ENCODE data around the gene C1orf35.

C1orf35 gene

GRCh38 chr1:228079013-228079412, 24.1 kb downstream of the C1orf35 start:
- DNase-seq (ENCODE audit: low read depth): no peak

GRCh38 chr1:228077565-228078330, 25.4 kb downstream of the C1orf35 start:
- no peak for DNase-seq (ENCODE audit: low read depth)

- DNase-seq (ENCODE audit: low read depth): no peak
These were observed 26.2 kb downstream of the C1orf35 start for GRCh38 chr1:228076796-228077430.

- DNase-seq (ENCODE audit: low read depth): no peak
These were observed 27.3 kb downstream of the C1orf35 start for GRCh38 chr1:228075801-228076271.

GRCh38 chr1:228074954-228075730, 28.0 kb downstream of the C1orf35 start:
- no peak for DNase-seq (ENCODE audit: low read depth)

GRCh38 chr1:228073857-228074545, 29.1 kb downstream of the C1orf35 start:
- no peak for DNase-seq (ENCODE audit: low read depth)

- no peak for DNase-seq (ENCODE audit: low read depth)
These were observed 29.9 kb downstream of the C1orf35 start for GRCh38 chr1:228073061-228073856.

GRCh38 chr1:228072658-228073043, 30.5 kb downstream of the C1orf35 start:
- DNase-seq (ENCODE audit: low read depth): no peak

- DNase-seq (ENCODE audit: low read depth): no peak
These were observed 31.1 kb downstream of the C1orf35 start for GRCh38 chr1:228071839-228072657.

GRCh38 chr1:228070851-228071250, 32.3 kb downstream of the C1orf35 start:
- no peak for DNase-seq (ENCODE audit: low read depth)

GRCh38 chr1:228070173-228070572, 33.0 kb downstream of the C1orf35 start:
- no peak for DNase-seq (ENCODE audit: low read depth)

GRCh38 chr1:228068359-228068758, 34.8 kb downstream of the C1orf35 start:
- no peak for DNase-seq (ENCODE audit: low read depth)

- no peak for DNase-seq (ENCODE audit: low read depth)
These were observed 36.1 kb downstream of the C1orf35 start for GRCh38 chr1:228066891-228067654.

GRCh38 chr1:228066416-228066815, 36.7 kb downstream of the C1orf35 start:
- DNase-seq (ENCODE audit: low read depth): no peak

GRCh38 chr1:228065543-228066347, 37.4 kb downstream of the C1orf35 start:
- no peak for DNase-seq (ENCODE audit: low read depth)

GRCh38 chr1:228064741-228065542, 38.2 kb downstream of the C1orf35 start:
- no peak for DNase-seq (ENCODE audit: low read depth)

- no peak for DNase-seq (ENCODE audit: low read depth)
These were observed 38.8 kb downstream of the C1orf35 start for GRCh38 chr1:228064296-228064695.

Measured in fibroblast of the conjunctiva (primary cell).